ENCODE measurements around the gene CDH23. TPM values are rescaled to one million over a fixed set of nuclear protein-coding genes. Genes with fewer than 3 reads are reported as not detected.
A peak's percentile ranks its signal among the peaks of the same experiment; 100 is the strongest.

The CDH23 gene
- total RNA-seq = 10 to 100 TPM in 1 of 9 donors, 1 to 10 TPM in 8; 2.7 to 11.7 (median 7.2) TPM
- 10 to 100 TPM in 2 of 3 donors, 1 to 10 TPM in 1; 1.7 to 20.2 (median 11.3) TPM for polyA plus RNA-seq
- long read RNA-seq, donor 1 = 0 reads
- long read RNA-seq, donor 2 = 0 reads
- long read RNA-seq, donor 3 = 0 reads
- long read RNA-seq, donor 4 = 0 reads
- long read RNA-seq, donor 5, partial matches to known transcripts = 2 of 6 reads
- long read RNA-seq, donor 5, other reads (novel, unspliced or antisense) = 4 of 6 reads
- long read RNA-seq, donor 6 = 0 reads
- long read RNA-seq, donor 7, partial matches to known transcripts = 1,211 of 1,211 reads
- long read RNA-seq, donor 7, other reads (novel, unspliced or antisense) = 0 of 1,211 reads
- long read RNA-seq, donor 8, partial matches to known transcripts = 969 of 1,090 reads
- long read RNA-seq, donor 8, other reads (novel, unspliced or antisense) = 121 of 1,090 reads
- long read RNA-seq, donor 9, partial matches to known transcripts = 393 of 739 reads
- long read RNA-seq, donor 9, other reads (novel, unspliced or antisense) = 346 of 739 reads
- long read RNA-seq, donor 10, partial matches to known transcripts = 0 of 5 reads
- long read RNA-seq, donor 10, other reads (novel, unspliced or antisense) = 5 of 5 reads

DNA sequence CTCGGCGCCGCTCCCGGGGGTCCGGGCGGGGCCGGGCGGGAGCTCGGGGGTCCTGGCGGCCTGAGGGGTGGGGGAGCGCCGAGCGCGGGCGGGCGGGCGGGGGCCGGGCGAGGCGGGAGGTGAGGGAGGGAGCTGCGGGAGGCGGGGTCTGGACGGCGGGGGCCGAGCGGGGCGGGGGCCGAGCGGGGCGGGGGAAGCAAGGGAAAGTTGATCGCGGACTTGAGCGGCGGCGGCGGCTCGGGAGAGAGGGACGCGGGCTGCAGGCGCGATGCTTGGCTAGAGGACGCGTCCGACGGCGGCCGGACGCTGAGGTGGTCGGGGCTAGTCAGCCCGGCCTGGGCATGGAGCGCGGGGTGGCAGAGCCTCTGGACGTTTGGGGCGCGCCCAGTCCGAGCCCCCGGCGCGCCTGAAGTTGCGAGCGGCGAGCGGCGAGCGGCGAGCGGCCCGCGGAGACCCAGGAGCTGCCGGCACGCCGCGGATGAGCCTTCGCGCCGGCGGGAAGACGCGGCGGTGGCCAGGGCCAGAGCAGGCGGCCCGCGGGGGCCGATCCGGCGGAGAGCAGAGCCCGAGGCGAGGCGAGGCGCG lies at the start of gene CDH23:
TSS of gene CDH23 (plus strand) at position 210 of the 585 bp plus-strand sequence. CDS start 42,912 bp downstream, outside the sequence.
- peak within 1 kb of the TSS in 1 of 5 donors; percentile 45 for H3K27ac ChIP-seq
- H3K4me3 ChIP-seq = peak within 1 kb of the TSS in 1 of 4 donors; percentile 65
- TF ChIP-seq, protein P1, sequence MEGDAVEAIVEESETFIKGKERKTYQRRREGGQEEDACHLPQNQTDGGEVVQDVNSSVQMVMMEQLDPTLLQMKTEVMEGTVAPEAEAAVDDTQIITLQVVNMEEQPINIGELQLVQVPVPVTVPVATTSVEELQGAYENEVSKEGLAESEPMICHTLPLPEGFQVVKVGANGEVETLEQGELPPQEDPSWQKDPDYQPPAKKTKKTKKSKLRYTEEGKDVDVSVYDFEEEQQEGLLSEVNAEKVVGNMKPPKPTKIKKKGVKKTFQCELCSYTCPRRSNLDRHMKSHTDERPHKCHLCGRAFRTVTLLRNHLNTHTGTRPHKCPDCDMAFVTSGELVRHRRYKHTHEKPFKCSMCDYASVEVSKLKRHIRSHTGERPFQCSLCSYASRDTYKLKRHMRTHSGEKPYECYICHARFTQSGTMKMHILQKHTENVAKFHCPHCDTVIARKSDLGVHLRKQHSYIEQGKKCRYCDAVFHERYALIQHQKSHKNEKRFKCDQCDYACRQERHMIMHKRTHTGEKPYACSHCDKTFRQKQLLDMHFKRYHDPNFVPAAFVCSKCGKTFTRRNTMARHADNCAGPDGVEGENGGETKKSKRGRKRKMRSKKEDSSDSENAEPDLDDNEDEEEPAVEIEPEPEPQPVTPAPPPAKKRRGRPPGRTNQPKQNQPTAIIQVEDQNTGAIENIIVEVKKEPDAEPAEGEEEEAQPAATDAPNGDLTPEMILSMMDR (IDR thresholded peaks at IDR 0.05) = no peak
- no peak for TF ChIP-seq POLR2A (IDR thresholded peaks at IDR 0.05)
- H3K36me3 ChIP-seq (replicated peaks in 1 of 2) = no peaks in the 10 kb centered on the region
- 0 to 1% (median 1%) methylated on average over 20 to 91 of the region's 91 CpGs; no CpG with 5 or more reads in 1 of the 4 donors for WGBS, 4 donors
- DNase-seq = peak in 3 of 7 donors; percentile 30 to 46 (median 31)
- H3K27me3 ChIP-seq = peaks cover 25% of the 10 kb centered on the region
- intact Hi-C loops (cut with DNase I) = loop anchor here in 1 of 2 donors (5.0 to 10.0 kb wide), 2 partner anchors 175 to 418 kb away; no protein-coding TSS in a partner anchor
- H3K9me3 ChIP-seq (replicated peaks in 1 of 3) = no peaks in the 10 kb centered on the region
- H3K4me1 ChIP-seq (replicated peaks in 1 of 2) = peaks cover 9 to 13% of the 10 kb centered on the region in 2 donors

DNA sequence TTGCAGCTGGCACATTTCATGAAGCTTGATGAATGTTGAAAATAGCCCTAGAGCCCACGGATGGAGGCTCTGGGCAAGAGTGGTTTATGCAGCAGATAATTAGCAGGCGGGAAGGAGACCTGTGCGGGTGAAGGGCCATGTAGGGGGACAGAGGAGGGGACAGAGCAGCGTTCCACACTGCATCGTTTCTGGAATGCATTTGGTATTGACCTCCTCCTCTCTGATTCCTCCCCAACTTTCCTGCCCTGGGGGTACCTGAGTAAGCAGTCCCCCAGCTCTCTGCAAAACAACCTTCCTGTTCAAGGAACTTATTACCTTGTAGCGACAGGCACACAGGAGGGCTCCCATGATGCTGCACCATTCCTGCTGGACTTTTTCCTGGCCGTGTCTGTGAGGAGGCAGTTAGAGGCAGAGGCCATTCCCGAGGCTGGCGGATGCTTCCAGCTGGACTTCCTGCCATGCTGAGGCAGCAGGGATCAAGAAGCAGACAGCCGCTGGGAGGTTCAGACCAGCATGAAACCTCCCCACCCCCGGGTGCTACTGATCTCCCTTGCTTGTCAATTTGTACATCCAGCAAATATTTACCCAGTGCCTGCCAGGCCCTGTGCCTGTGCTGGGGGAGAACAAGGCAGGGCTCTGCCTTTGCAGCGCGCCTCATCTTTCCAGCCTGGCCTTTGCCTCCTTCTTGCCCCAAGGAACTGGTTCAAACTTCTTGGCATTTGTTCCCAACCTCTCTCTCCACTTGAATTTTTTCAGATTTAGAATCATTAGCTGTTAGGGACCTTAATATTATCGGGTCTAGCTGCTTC lies 48.9 kb upstream of the CDH23 start:
- Histone ChIP-seq H3K4me3 (no peak overlapping the region), H3K4me1 (replicated peaks in 1 of 2) (no peaks in the 10 kb centered on the region), H3K36me3 (replicated peaks in 1 of 2) (no peaks in the 10 kb centered on the region), H3K9me3 (replicated peaks in 1 of 3) (no peaks in the 10 kb centered on the region), H3K27ac (no peak overlapping the region), H3K27me3 (no peaks in the 10 kb centered on the region)
- TF ChIP-seq, protein P1 (IDR thresholded peaks at IDR 0.05) = no peak
- no peak for TF ChIP-seq POLR2A (IDR thresholded peaks at IDR 0.05)
- 79 to 88% (median 86%) methylated on average over 13 to 14 of the region's 14 CpGs for WGBS, 4 donors
- no peak for DNase-seq
- intact Hi-C loops (cut with DNase I) = no loop called here

DNA sequence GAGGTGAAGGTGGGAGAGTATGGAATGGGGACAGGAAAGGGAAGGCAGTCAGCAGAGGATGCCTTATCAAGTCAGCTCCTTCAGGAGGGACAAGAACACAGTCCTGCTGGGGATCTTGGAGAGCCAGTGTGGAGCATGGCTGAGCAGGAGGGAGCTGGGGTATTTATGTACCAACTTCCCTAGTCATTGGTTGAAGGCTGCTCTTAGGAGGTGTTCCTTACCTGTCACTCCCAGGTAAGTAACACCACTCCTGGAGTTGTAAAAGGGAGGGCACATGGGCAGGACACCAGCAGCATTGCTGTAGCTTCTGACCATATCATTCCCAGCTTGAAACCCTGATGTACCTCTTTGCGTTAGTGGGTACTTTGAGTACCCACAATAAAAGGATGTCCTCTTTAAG lies 47.9 kb upstream of the CDH23 start:
- Histone ChIP-seq H3K36me3 (replicated peaks in 1 of 2) (no peaks in the 10 kb centered on the region), H3K4me1 (replicated peaks in 1 of 2) (no peaks in the 10 kb centered on the region), H3K27me3 (no peaks in the 10 kb centered on the region), H3K4me3 (no peak overlapping the region), H3K27ac (no peak overlapping the region), H3K9me3 (replicated peaks in 1 of 3) (no peaks in the 10 kb centered on the region)
- intact Hi-C loops (cut with DNase I) = no loop called here
- DNase-seq = no peak
- TF ChIP-seq, protein P1 (IDR thresholded peaks at IDR 0.05) = no peak
- no peak for TF ChIP-seq POLR2A (IDR thresholded peaks at IDR 0.05)
- WGBS, 4 donors = 88 to 100% (median 98%) methylated on average over 1 of the region's 1 CpG

Measured in adrenal gland (tissue), 19 donors.